Fibroblast of skin of right quadriceps (primary cell): Measurements from ENCODE around the gene FBXO15.

Experiments
- DNase-seq: peaks from one replicate; pipeline ENCODE4 v3.0.0-alpha.2; 2013

FBXO15 gene

GRCh38 chr18:74147779-74148542, at the start of gene FBXO15, which contains the start of gene TIMM21:
FBXO15 (minus strand) TSS chr18:74147834; CDS start chr18:74147785, 49 bp downstream.
TIMM21 (plus strand) TSS chr18:74148523; CDS start chr18:74148809, 286 bp downstream.
- peak; percentile 97 for DNase-seq

GRCh38 chr18:74196220-74197119, 48.8 kb upstream of the FBXO15 start:
- DNase-seq, result peak; percentile 59

- no peak for DNase-seq
These were observed 47.1 kb upstream of the FBXO15 start for GRCh38 chr18:74194691-74195090.

- no peak for DNase-seq
These were observed 43.9 kb upstream of the FBXO15 start for GRCh38 chr18:74191577-74191976.

- peak; percentile 67 for DNase-seq
These were observed 42.5 kb upstream of the FBXO15 start for GRCh38 chr18:74190086-74190485.

- DNase-seq, result no peak
These were observed 39.0 kb upstream of the FBXO15 start for GRCh38 chr18:74186661-74187060.

GRCh38 chr18:74185860-74186259, 38.2 kb upstream of the FBXO15 start:
- no peak for DNase-seq

GRCh38 chr18:74184875-74185274, 37.2 kb upstream of the FBXO15 start:
- no peak for DNase-seq

- no peak for DNase-seq
These were observed 35.5 kb upstream of the FBXO15 start for GRCh38 chr18:74183130-74183529.

GRCh38 chr18:74182335-74182734, 34.7 kb upstream of the FBXO15 start:
- DNase-seq, result no peak

GRCh38 chr18:74179623-74180199, 32.1 kb upstream of the FBXO15 start:
- no peak for DNase-seq

GRCh38 chr18:74178884-74179283, 31.2 kb upstream of the FBXO15 start:
- no peak for DNase-seq

GRCh38 chr18:74175658-74176057, 28.0 kb upstream of the FBXO15 start:
- no peak for DNase-seq

GRCh38 chr18:74173434-74173750, 25.8 kb upstream of the FBXO15 start:
- DNase-seq, result no peak

GRCh38 chr18:74172697-74173433, 25.2 kb upstream of the FBXO15 start:
- DNase-seq, result no peak

- DNase-seq, result no peak
These were observed 24.4 kb upstream of the FBXO15 start for GRCh38 chr18:74171910-74172606.

GRCh38 chr18:74166386-74166785, 18.8 kb upstream of the FBXO15 start:
- no peak for DNase-seq

GRCh38 chr18:74163019-74163660, 15.5 kb upstream of the FBXO15 start:
- DNase-seq, result no peak

GRCh38 chr18:74155276-74155675, 7.6 kb upstream of the FBXO15 start:
- peak; percentile 26 for DNase-seq

- no peak for DNase-seq
These were observed 7.1 kb upstream of the FBXO15 start for GRCh38 chr18:74154716-74155115.

- no peak for DNase-seq
These were observed 6.2 kb upstream of the FBXO15 start for GRCh38 chr18:74153793-74154192.

- DNase-seq, result no peak
These were observed 5.7 kb upstream of the FBXO15 start for GRCh38 chr18:74153377-74153776.
